GM19238 (cell line): ENCODE data around the gene NXPH3.

Experiments used
- DNase-seq: peaks from one replicate; pipeline ENCODE4 v3.0.0; 2011; ENCODE audit warnings: low spot score; ENCODE audit not compliant: insufficient read length

Gene NXPH3

DNA sequence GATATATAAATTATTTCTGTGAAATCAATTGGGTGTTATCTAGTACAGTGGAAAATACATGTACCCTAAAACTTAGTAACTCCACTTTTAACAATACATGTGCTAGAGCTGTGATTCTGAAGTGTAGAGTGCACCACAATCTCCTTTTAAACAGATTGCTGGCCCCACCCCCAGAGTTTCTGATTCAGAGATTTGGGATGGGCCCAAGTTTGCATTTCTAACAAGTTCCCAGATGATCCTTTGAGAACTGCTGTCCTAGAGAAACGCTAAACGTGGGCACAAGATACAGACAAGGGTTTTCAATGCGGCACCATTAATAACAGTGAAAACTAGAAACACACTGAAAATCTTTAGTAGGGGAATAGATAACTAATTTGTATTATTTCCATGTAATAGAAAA lies 49.2 kb downstream of the NXPH3 start:
- DNase-seq: no peak

- no peak for DNase-seq
Measured at GRCh38 chr17:49629447-49629846, 53.8 kb downstream of the NXPH3 start.

- no peak for DNase-seq
Measured at GRCh38 chr17:49630113-49630900, 54.6 kb downstream of the NXPH3 start.

- DNase-seq: no peak
Measured at GRCh38 chr17:49631496-49631895, 55.8 kb downstream of the NXPH3 start.
